ENCODE measurements around the gene MXD4. TPM values are rescaled to one million over a fixed set of nuclear protein-coding genes. Genes with fewer than 3 reads are reported as not detected.

The MXD4 gene
- total and polyA plus RNA-seq, 4 donors, result 34.4 to 65.1 (median 47.8) TPM

- no peak for DNase-seq
- peak overlapping the region; percentile 93 to 99 for H3K27ac ChIP-seq (ENCODE audit: low read depth in 1 of 2, low read length in 1 of 2)
- H3K36me3 ChIP-seq (ENCODE audit: control insufficient read depth in 4 of 4, insufficient read depth in 4 of 4, low read length in 4 of 4), result peaks cover 0 to 18% (median 8%) of the 10 kb centered on the region in 4 donors
- H3K4me3 ChIP-seq, result peak overlapping the region; percentile 40
- H3K9me3 ChIP-seq (ENCODE audit: control insufficient read depth in 4 of 4, insufficient read depth in 3 of 4, low read length in 3 of 4), result no peaks in the 10 kb centered on the region
- TF ChIP-seq CTCF (IDR thresholded peaks at IDR 0.05; ENCODE audit: control extremely low read depth, extremely low read depth), result no peak
- H3K9ac ChIP-seq (ENCODE audit: insufficient read depth in 1 of 2, low read length in 2 of 2), result peak overlapping the region in 1 of 2 donors; percentile 55
- WGBS, 2 donors, result 43 to 56% methylated on average over 12 to 13 of the region's 13 CpGs
- H3K27me3 ChIP-seq (ENCODE audit: control insufficient read depth in 3 of 3, insufficient read depth in 3 of 3, low read length in 2 of 3), result no peaks in the 10 kb centered on the region
- H3K4me1 ChIP-seq (ENCODE audit: control insufficient read depth in 5 of 5, insufficient read depth in 5 of 5, low read length in 5 of 5), result peaks cover 5 to 58% (median 24%) of the 10 kb centered on the region in 5 donors
- no peak for ATAC-seq (ENCODE audit: insufficient read depth, low FRiP score)
Observed at GRCh38 chr4:2262944-2263250, 988 bp upstream of the MXD4 start.

GRCh38 chr4:2262145-2262943 is 435 bp upstream of the MXD4 start:
- Histone ChIP-seq H3K27me3 (ENCODE audit: control insufficient read depth in 3 of 3, insufficient read depth in 3 of 3, low read length in 2 of 3) (no peaks in the 10 kb centered on the region), H3K9ac (ENCODE audit: insufficient read depth in 1 of 2, low read length in 2 of 2) (peak overlapping the region in 1 of 2 donors; percentile 55), H3K9me3 (ENCODE audit: control insufficient read depth in 4 of 4, insufficient read depth in 3 of 4, low read length in 3 of 4) (no peaks in the 10 kb centered on the region), H3K4me3 (peak overlapping the region; percentile 40), H3K27ac (ENCODE audit: low read depth in 1 of 2, low read length in 1 of 2) (peak overlapping the region; percentile 93 to 99), H3K4me1 (ENCODE audit: control insufficient read depth in 5 of 5, insufficient read depth in 5 of 5, low read length in 5 of 5) (peaks cover 6 to 59% (median 29%) of the 10 kb centered on the region in 5 donors), H3K36me3 (ENCODE audit: control insufficient read depth in 4 of 4, insufficient read depth in 4 of 4, low read length in 4 of 4) (peaks cover 0 to 23% (median 10%) of the 10 kb centered on the region in 4 donors)
- TF ChIP-seq CTCF (IDR thresholded peaks at IDR 0.05; ENCODE audit: control extremely low read depth, extremely low read depth), result no peak
- DNase-seq (peak; percentile 99 to 100 (median 100)), ATAC-seq (ENCODE audit: insufficient read depth, low FRiP score) (peak; percentile 96)
- WGBS, 2 donors, result 0 to 1% methylated on average over 78 to 98 of the region's 98 CpGs

GRCh38 chr4:2261110-2261852 is 628 bp downstream of the MXD4 start:
- H3K4me3 ChIP-seq, result peak overlapping the region; percentile 84
- no peaks in the 10 kb centered on the region for H3K9me3 ChIP-seq (ENCODE audit: control insufficient read depth in 4 of 4, insufficient read depth in 3 of 4, low read length in 3 of 4)
- H3K36me3 ChIP-seq (ENCODE audit: control insufficient read depth in 4 of 4, insufficient read depth in 4 of 4, low read length in 4 of 4), result peaks cover 0 to 29% (median 11%) of the 10 kb centered on the region in 4 donors
- peaks cover 13 to 59% (median 30%) of the 10 kb centered on the region in 5 donors for H3K4me1 ChIP-seq (ENCODE audit: control insufficient read depth in 5 of 5, insufficient read depth in 5 of 5, low read length in 5 of 5)
- H3K9ac ChIP-seq (ENCODE audit: insufficient read depth in 1 of 2, low read length in 2 of 2), result peak overlapping the region in 1 of 2 donors; percentile 55
- no peaks in the 10 kb centered on the region for H3K27me3 ChIP-seq (ENCODE audit: control insufficient read depth in 3 of 3, insufficient read depth in 3 of 3, low read length in 2 of 3)
- peak; percentile 31 to 50 (median 40) for DNase-seq
- ATAC-seq (ENCODE audit: insufficient read depth, low FRiP score), result peak; percentile 15
- WGBS, 2 donors, result 0 to 1% methylated on average over 47 to 91 of the region's 91 CpGs
- H3K27ac ChIP-seq (ENCODE audit: low read depth in 1 of 2, low read length in 1 of 2), result peak overlapping the region; percentile 86 to 91
- TF ChIP-seq CTCF (IDR thresholded peaks at IDR 0.05; ENCODE audit: control extremely low read depth, extremely low read depth), result no peak
